Psoas muscle (tissue), 8 donors: ENCODE data around the gene TAF10. TPM values are rescaled to one million over a fixed set of nuclear protein-coding genes. Genes with fewer than 3 reads are reported as not detected.
A peak's percentile ranks its signal among the peaks of the same experiment; 100 is the strongest.

Experiments used
- ATAC-seq, 4 donors: fragments of 200-7000 bp; cut with Tn5 transposase; one replicate each; pipeline ENCODE4 v1.9.1; 2020; ENCODE audit warnings: moderate library complexity in 3 of 4, mild to moderate bottlenecking in 2 of 4
- DNase-seq, 2 donors: peaks; one replicate each; pipeline ENCODE4 v3.0.0-alpha.2; 2020
- H3K27ac ChIP-seq: fragments of 200-600 bp; one replicate; pipeline ENCODE4 v1.8.0; 2022
- H3K27me3 ChIP-seq, 3 donors: fragments of 200-600 bp in 1 of 3; one replicate each; pipeline versions ENCODE4 v1.6.1 to v1.8.0; 2013 to 2022; ENCODE audit warnings: low read length in 2 of 3, mild to moderate bottlenecking in 2 of 3, moderate library complexity in 1 of 3; ENCODE audit not compliant: insufficient read depth in 3 of 3
- H3K36me3 ChIP-seq, 2 donors: fragments of 200-600 bp in 1 of 2; one replicate each; pipeline versions ENCODE4 v1.6.1 to v1.8.0; 2013 to 2022; ENCODE audit warnings: low read depth in 1 of 2, mild to moderate bottlenecking in 1 of 2, moderate library complexity in 1 of 2; ENCODE audit not compliant: insufficient read depth in 1 of 2
- H3K4me1 ChIP-seq: fragments of 200-600 bp; one replicate; pipeline ENCODE4 v1.8.0; 2022
- H3K4me3 ChIP-seq: fragments of 200-600 bp; one replicate; pipeline ENCODE4 v1.8.0; 2022; ENCODE audit warnings: mild to moderate bottlenecking
- H3K9me3 ChIP-seq: fragments of 200-600 bp; one replicate; pipeline ENCODE4 v1.8.0; 2022
- CTCF ChIP-seq: fragments of 200-600 bp; IDR thresholded peaks from one replicate; pipeline ENCODE4 v1.8.0; 2022; ENCODE audit warnings: antibody characterized with exemption
- WGBS, 3 donors: extraction: QIAGEN DNeasy Blood & Tissue Kit; methylation state at CpG; one replicate each; pipeline versions ENCODE4 v1.1.6 to v1.1.7; 2013; 5-methylcytosine and 5-hydroxymethylcytosine counted together
- intact Hi-C, 2 donors: fragments of 100-400 bp; cut with DNase I; formaldehyde crosslinking; loops; one replicate each; pipeline versions ENCODE4 v1.11.0 to v1.14.2; 2022
- polyA plus RNA-seq, 3 donors: library from polyadenylated mRNA; stranded (reverse); fragments of 200-250 nt; gene quantifications; one replicate each; pipeline ENCODE4 v1.2.3, GENCODE V29; 2013
- total RNA-seq, 4 donors: library from RNA; stranded (reverse); fragmentation: NEBNext Ultra II Directional in 2 of 4; extraction: Animal tissue kit (Norgen Biotek cat#: 25700) in 2 of 4; gene quantifications; one replicate each; pipeline versions ENCODE4 v1.2.1 to v1.2.4, GENCODE V29; 2021 to 2023
- donor health status: healthy with polysubstance abuse.
- donor health status: DM: no; HTN: no; CAD: no; lungs with moderate emphysema.
- donor health status: Bipolar disorder and iron deficiency.
- donor health status: healthy.
- donor health status: DM: yes; HTN: yes; CAD: no.
- donor health status: DM: no; HTN: no; CAD: no.
- donor health status: DM: no; HTN: no; CAD: no.
- donor health status: DM: yes; HTN: yes; CAD: no.

TAF10 gene
- total and polyA plus RNA-seq, 7 donors = 67.0 to 119 (median 80.3) TPM

DNA sequence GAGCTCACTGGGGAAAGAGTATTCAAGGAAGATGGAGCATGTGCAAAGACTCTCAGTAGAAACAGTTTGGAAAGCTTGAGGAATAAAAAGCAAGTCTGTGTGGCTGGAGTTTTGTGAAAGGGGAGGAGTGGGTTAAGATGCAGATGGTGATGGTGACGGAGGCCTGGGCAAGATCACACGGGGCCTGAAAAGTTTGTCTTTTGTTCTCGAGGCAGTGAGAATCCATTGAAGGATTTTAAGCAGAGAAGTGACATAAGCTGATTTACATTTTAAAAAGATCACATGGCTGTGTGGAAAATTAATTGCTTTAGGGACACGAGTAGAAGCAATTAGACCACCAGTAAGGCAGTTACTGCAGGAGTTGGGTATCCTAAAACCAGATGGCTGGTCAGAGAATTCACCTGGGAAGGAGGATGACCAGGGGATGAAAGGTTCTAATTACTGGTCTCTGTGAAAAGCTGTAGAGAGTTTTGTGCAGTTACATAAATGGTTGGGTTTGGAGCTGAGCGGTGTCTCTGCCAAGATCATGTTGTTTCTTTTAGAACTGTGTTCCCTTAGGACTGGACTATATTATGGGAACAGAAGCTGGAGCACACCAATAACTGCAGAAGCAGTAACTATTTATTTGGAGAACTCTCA, 15.7 kb downstream of the TAF10 start:
- DNase-seq (no peak), ATAC-seq (no peak)
- Histone ChIP-seq H3K9me3 (no peaks in the 10 kb centered on the region), H3K4me3 (no peak overlapping the region), H3K36me3 (peaks cover 14 to 97% of the 10 kb centered on the region in 2 donors), H3K4me1 (peaks cover 2% of the 10 kb centered on the region), H3K27me3 (no peaks in the 10 kb centered on the region), H3K27ac (peak overlapping the region; percentile 19)
- no peak for TF ChIP-seq CTCF
- intact Hi-C loops = no loop called here
- WGBS, 3 donors = 42 to 49% (median 43%) methylated on average over 5 of the region's 5 CpGs

GRCh38 chr11:6594142-6594768, 17.8 kb downstream of the TAF10 start:
- no peak overlapping the region for H3K27ac ChIP-seq
- no peaks in the 10 kb centered on the region for H3K9me3 ChIP-seq
- no peak for TF ChIP-seq CTCF
- H3K4me1 ChIP-seq = no peaks in the 10 kb centered on the region
- H3K27me3 ChIP-seq = no peaks in the 10 kb centered on the region
- peaks cover 14 to 87% of the 10 kb centered on the region in 2 donors for H3K36me3 ChIP-seq
- no peak for DNase-seq
- H3K4me3 ChIP-seq = no peak overlapping the region
- ATAC-seq = no peak
- intact Hi-C loops = no loop called here
- WGBS, 3 donors = 81 to 85% (median 84%) methylated on average over 3 of the region's 3 CpGs

DNA sequence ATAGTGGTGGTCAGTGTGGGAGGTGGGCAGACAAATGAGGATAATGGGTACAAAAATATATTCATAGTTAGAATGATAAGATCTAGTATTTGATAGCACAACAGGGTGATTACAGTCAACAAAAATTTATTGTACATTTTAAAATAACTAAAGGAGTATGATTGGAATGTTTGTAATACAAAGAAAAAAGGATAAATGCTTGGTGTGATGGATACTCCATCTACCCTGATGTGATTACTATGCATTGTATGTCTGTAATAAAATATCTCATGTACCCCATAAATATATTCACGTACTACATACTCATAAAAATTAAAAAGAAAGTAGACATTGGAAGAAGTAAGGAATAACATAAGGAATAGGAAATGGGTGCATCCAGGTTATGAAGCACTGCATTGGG, 24.0 kb downstream of the TAF10 start:
- H3K27ac ChIP-seq = peak overlapping the region; percentile 37
- no peaks in the 10 kb centered on the region for H3K27me3 ChIP-seq
- H3K9me3 ChIP-seq = peaks cover 15% of the 10 kb centered on the region
- no peak overlapping the region for H3K4me3 ChIP-seq
- H3K36me3 ChIP-seq = peaks cover 7 to 28% of the 10 kb centered on the region in 2 donors
- no peak for DNase-seq
- no peak for TF ChIP-seq CTCF
- H3K4me1 ChIP-seq = peaks cover 6% of the 10 kb centered on the region
- intact Hi-C loops = no loop called here
- peak in 1 of 4 donors; percentile 20 for ATAC-seq
- WGBS, 3 donors = 88 to 95% (median 90%) methylated on average over 1 of the region's 1 CpG

GRCh38 chr11:6587360-6587953, 24.6 kb downstream of the TAF10 start:
- H3K4me3 ChIP-seq = no peak overlapping the region
- peaks cover 6% of the 10 kb centered on the region for H3K4me1 ChIP-seq
- H3K27me3 ChIP-seq = no peaks in the 10 kb centered on the region
- intact Hi-C loops = no loop called here
- H3K36me3 ChIP-seq = peaks cover 7 to 23% of the 10 kb centered on the region in 2 donors
- H3K9me3 ChIP-seq = peaks cover 15% of the 10 kb centered on the region
- peak overlapping the region; percentile 37 for H3K27ac ChIP-seq
- DNase-seq (no peak), ATAC-seq (peak; percentile 88 to 93 (median 92))
- WGBS, 3 donors = 55 to 58% (median 57%) methylated on average over 11 of the region's 11 CpGs
- TF ChIP-seq CTCF = no peak
